Panc1 (cell line): ENCODE data around the gene EIF4G3. TPM values are rescaled to one million over a fixed set of nuclear protein-coding genes. Genes with fewer than 3 reads are reported as not detected.

ENCODE experiments used
- ATAC-seq: fragments of 200-7000 bp; cut with Tn5 transposase; 2 replicates; pipeline ENCODE4 v1.9.1; 2020; ENCODE audit warnings: mild to moderate bottlenecking, moderate library complexity
- BruUV-seq: library from RNA; stranded (reverse); fragments of 400-500 nt; replicated peaks from 2 replicates; lab custom pipeline; 2021; lab: Mats Ljungman, UMichigan
- CTCF ChIA-PET: fragments of 300-600 bp; sonication (Branson Sonifier 250); formaldehyde crosslinking; loops from one replicate; lab custom pipeline; 2022; ENCODE audit warnings: antibody characterized with exemption; lab: Charles Lee
- POLR2A ChIA-PET: fragments of 300-600 bp; sonication (Branson Sonifier 250); formaldehyde crosslinking; loops from one replicate; lab custom pipeline; 2022; ENCODE audit warnings: antibody characterized with exemption; lab: Charles Lee
- DNase-seq: peaks from one replicate; pipeline ENCODE4 v3.0.0-alpha.2; 2010; ENCODE audit warnings: low read depth, low spot score
- H3K27ac ChIP-seq: 2 replicates; pipeline ENCODE4 v1.5.1; 2011; ENCODE audit warnings: mild to moderate bottlenecking, low read length, inconsistent platforms
- H3K27me3 ChIP-seq: fragments of 200-500 bp; sonication (Bioruptor generic); 2 replicates; pipeline ENCODE4 v1.6.0; 2014; ENCODE audit warnings: low read length, inconsistent platforms; ENCODE audit not compliant: control insufficient read depth, insufficient read depth
- H3K36me3 ChIP-seq: fragments of 200-500 bp; sonication (Bioruptor generic); 2 replicates; pipeline ENCODE4 v1.5.1; 2014; ENCODE audit warnings: inconsistent platforms, mild to moderate bottlenecking, low read length, moderate library complexity; ENCODE audit not compliant: control insufficient read depth, insufficient read depth
- H3K4me1 ChIP-seq: 2 replicates; pipeline ENCODE4 v1.5.1; 2011; ENCODE audit warnings: inconsistent platforms, mild to moderate bottlenecking, low read length, moderate library complexity; ENCODE audit not compliant: control insufficient read depth, insufficient read depth
- H3K4me3 ChIP-seq, 2 experiments: 2 replicates each; pipeline ENCODE4 v1.5.1; 2011 to 2012; ENCODE audit warnings: low read depth in 2 of 2, low read length in 2 of 2, mild to moderate bottlenecking in 2 of 2, inconsistent platforms in 1 of 2, moderate library complexity in 1 of 2
- H3K9me3 ChIP-seq: fragments of 200-500 bp; sonication (Bioruptor generic); 2 replicates; pipeline ENCODE4 v1.5.1; 2014; ENCODE audit warnings: low read depth, mild to moderate bottlenecking, inconsistent platforms, low read length, moderate library complexity; ENCODE audit not compliant: control insufficient read depth, insufficient read depth
- CTCF ChIP-seq: fragments of 450-650 bp; IDR thresholded peaks from 2 replicates; pipeline ENCODE4 v1.5.1; 2017; ENCODE audit warnings: mild to moderate bottlenecking
- POLR2AphosphoS5 ChIP-seq: IDR thresholded peaks from 2 replicates; pipeline ENCODE4 v1.6.1; 2012; ENCODE audit warnings: mild to moderate bottlenecking, low read depth, low read length, moderate library complexity
- REST ChIP-seq, 2 experiments: IDR thresholded peaks; 2 replicates each; pipeline ENCODE4 v1.6.1; 2011 to 2012; ENCODE audit warnings: low read depth in 2 of 2, control low read depth in 1 of 2, low read length in 1 of 2, mild to moderate bottlenecking in 1 of 2, moderate library complexity in 1 of 2; ENCODE audit not compliant: insufficient read depth in 1 of 2
- SIN3A ChIP-seq: IDR thresholded peaks from 2 replicates; pipeline ENCODE4 v1.6.1; 2012; ENCODE audit warnings: low read depth, mild to moderate bottlenecking, low read length, moderate library complexity, borderline replicate concordance; ENCODE audit not compliant: insufficient read depth
- TCF7L2 ChIP-seq: IDR thresholded peaks from 2 replicates; pipeline ENCODE4 v1.6.1; 2011; ENCODE audit warnings: mild to moderate bottlenecking, low read depth, low read length, inconsistent platforms
- in situ Hi-C: cut with HindIII; loops from 2 replicates; pipeline ENCODE4 v1.10.0; 2016; ENCODE audit warnings: low sequenced_read_pairs, low pct_unique_long_range_greater_than_20kb
- intact Hi-C: fragments of 100-400 bp; cut with micrococcal nuclease; formaldehyde crosslinking; loops from one replicate; pipeline ENCODE4 v1.10.0; 2022; ENCODE audit not compliant: unreplicated experiment
- total RNA-seq: library from RNA; stranded (reverse); gene quantifications from one replicate; pipeline ENCODE4 v1.2.1, GENCODE V29; 2021; ENCODE audit not compliant: unreplicated experiment

Gene EIF4G3
- total RNA-seq, 1 experiment from 2014 or later = 78.6 TPM

- Histone ChIP-seq H3K9me3 (no peaks in the 10 kb centered on the region), H3K27me3 (no peaks in the 10 kb centered on the region), H3K4me3 (no peak overlapping the region), H3K4me1 (peaks cover 4% of the 10 kb centered on the region; the same call in 1 of the 2 replicates), H3K27ac (no peak overlapping the region), H3K36me3 (peaks cover 4% of the 10 kb centered on the region; the same call in 1 of the 2 replicates)
- in situ Hi-C loops = no loop called here
- no peak for ATAC-seq
- no peak for TF ChIP-seq REST (IDR thresholded peaks at IDR 0.05; ENCODE audit: insufficient read depth in 1 of 2, low read depth in 2 of 2, low read length in 1 of 2)
- no peak for TF ChIP-seq POLR2AphosphoS5
- no TSS peak for BruUV-seq
- CTCF ChIA-PET = no interaction called here
- DNase-seq = no peak
- POLR2A ChIA-PET = no interaction called here
- intact Hi-C loops = no loop called here
Observed at GRCh38 chr1:21052034-21052433, 124.7 kb downstream of the EIF4G3 start.

DNA sequence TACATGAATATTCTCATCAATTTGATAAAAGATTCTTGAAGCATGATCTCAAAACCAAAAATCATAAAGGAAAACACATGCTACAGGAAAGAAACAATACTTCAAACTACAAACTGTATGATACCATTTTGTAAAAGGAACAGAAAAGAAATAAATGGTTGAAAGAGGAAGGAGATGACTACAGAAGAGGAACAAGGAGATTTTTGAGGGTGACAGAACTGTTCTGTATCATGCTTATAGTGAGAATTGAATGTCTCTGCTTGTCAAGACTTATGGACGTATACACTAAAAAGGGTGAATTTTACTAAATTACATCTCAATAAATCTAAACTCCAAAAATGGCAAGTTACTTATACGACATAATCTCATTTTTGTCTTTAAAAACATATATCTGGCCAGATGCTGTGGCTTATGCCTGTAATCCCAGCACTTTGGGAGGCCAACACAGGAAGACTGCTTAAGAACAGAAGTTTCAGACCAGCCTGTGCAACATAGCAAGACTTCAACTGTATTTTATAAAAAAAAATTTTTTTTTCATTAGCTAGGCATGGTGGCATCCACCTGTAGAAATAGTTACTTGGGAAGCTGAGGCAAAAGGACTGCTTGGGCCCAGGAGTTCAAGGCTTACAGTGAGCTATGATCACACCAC is 125.4 kb downstream of the EIF4G3 start:
- CTCF ChIA-PET = no interaction called here
- no peaks in the 10 kb centered on the region for H3K27me3 ChIP-seq
- H3K4me1 ChIP-seq = peaks cover 4% of the 10 kb centered on the region; the same call in 1 of the 2 replicates
- BruUV-seq = no TSS peak
- in situ Hi-C loops = no loop called here
- peaks cover 4% of the 10 kb centered on the region; the same call in 1 of the 2 replicates for H3K36me3 ChIP-seq
- intact Hi-C loops = no loop called here
- H3K4me3 ChIP-seq = no peak overlapping the region
- POLR2A ChIA-PET = no interaction called here
- DNase-seq (no peak), ATAC-seq (no peak)
- TF ChIP-seq CTCF (no peak), POLR2AphosphoS5 (no peak), REST (IDR thresholded peaks at IDR 0.05; ENCODE audit: insufficient read depth in 1 of 2, low read depth in 2 of 2, low read length in 1 of 2) (no peak), SIN3A (no peak), TCF7L2 (no peak)
- H3K27ac ChIP-seq = no peak overlapping the region
- H3K9me3 ChIP-seq = no peaks in the 10 kb centered on the region
